IPS-NIHi11 (cell line): ENCODE measurements around the gene SUSD4.

Experiments used
- DNase-seq: peaks from one replicate; pipeline ENCODE4 v3.0.0; 2012; ENCODE audit warnings: mixed read lengths, low spot score

Gene SUSD4

DNA sequence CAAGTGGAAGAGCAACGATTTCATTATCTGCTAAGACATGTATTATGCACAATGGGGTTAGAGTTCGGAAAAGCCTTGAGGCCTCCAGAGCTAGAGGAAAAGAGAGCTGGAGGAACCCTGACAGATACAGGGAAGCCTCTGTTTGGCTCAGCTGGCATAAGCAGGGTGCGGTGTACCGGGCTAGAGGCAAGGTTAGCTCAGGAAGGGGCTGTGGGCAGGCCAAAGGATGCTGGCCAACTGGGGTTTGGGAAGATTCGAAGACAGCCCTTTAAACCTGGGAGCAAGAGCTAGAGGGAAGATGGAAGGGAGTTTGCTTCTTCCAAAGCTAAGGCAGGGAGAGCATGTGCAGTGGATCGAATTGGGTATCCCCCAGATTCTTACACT lies 113.4 kb downstream of the SUSD4 start:
- no peak for DNase-seq

DNA sequence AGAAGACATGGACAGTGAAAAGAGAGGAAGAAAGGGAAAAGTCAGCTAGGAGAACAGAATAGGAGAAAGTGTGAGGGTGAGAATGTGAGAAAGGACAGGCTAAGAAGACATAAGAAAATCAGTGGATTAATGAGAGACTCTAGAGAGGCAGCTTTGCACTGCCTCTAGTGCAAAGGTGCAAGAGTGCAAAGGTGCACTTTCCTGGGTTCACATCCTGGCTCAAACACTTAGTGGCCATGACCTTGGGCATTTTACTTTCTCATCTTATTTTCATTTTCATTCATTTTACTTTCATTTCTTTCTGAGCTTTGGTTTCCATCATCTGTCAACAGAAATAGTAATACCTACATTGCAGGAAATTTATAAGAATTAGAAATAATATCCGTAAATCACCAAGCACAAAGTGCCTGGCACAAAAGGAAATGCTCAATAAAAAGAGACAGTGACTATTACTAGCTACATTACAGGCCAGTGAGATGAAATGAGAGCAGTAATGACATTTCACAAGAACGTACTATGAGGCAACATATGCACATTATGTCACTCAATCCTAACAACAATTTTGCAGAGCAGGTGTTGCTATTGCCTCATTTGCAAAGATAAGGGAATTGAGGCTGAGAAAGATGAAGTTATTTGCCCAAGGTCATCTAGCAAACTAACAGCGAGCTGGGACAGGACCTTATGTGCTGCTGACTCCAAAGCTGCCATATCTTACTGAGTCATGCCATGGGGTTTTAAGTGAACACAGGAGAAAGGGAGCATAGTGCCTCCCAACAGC lies 113.9 kb downstream of the SUSD4 start:
- no peak for DNase-seq

DNA sequence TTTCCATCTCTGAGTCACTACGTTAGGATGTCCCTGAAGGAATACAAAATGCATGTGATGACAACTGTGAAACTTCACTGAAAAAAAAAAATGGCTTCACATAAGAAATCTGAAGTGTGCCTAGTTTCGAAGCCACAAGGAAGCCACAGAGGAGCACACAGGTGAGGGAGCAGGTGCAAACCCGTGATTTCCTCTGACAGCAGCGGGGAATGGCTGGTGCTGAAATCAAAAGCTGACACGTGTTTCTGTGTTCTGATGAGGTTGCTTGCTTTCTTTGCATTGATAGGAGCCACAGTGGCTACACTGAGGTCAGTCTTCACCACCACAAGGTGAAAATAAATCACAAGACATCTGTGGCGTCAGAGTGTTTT lies 115.2 kb downstream of the SUSD4 start:
- no peak for DNase-seq

DNA sequence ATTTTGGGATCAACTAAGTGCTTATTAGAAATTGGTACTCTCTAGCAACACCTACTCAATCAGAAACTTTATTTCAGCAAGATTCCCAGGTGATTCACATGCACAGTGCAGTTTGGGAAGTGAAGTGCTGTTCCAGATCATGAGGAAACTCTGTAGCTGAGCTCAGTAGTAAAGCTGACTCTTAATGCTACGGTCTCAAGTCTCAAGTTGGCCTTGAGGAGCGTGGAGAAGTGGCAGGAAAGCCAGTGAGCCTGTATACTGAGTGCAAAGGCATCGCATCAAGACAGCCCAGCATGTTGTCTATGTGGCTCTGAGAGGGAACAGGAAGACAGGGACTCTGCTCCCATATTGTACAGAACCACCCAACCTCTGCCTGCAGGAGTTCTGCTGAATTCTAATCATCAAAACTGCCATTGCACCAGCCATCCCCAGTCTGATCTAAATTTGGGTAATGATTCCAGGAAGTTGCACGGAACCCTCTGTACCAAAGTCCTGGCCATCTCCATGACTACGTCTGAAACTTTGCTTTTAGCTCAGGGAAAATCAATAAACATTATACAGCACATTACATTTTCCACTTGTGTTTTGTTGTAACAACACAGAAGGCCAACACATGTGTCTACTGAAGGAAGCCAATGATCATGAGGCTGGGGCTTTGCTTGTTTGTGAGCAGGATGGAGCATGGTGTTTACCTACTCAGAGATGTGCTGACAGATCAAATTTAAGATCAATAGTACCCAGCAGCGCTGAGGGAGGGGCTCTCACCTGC lies 115.8 kb downstream of the SUSD4 start:
- no peak for DNase-seq

DNA sequence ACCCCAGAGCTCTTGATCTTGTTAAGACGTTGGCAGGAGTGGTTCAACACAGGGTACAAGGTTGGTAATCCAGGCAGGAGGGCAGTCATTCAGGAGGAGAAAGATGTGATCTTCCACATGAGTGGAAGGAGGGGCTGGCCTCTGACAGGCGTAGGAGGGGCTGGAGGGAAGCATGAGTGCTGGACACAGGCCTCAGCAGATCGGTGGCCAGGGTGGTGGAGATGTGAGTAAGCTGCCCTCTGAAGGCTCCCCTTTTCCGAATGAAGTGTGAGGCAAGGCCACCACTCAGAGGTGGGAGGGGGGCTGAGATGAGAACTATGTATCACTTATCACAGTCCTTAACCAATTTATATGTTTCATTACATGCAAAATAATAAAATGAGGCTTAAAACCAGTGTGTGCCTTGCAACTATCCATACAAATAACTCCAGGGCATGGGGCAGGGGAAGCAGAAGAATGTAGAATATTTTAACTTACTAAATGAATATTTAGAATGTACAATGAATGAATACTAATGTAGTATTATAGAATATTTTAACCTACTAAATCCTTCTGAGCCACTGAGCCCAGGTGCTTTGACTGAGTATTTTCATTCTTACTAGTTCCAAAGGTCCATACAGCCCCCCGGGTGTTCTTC lies 117.4 kb downstream of the SUSD4 start:
- no peak for DNase-seq

DNA sequence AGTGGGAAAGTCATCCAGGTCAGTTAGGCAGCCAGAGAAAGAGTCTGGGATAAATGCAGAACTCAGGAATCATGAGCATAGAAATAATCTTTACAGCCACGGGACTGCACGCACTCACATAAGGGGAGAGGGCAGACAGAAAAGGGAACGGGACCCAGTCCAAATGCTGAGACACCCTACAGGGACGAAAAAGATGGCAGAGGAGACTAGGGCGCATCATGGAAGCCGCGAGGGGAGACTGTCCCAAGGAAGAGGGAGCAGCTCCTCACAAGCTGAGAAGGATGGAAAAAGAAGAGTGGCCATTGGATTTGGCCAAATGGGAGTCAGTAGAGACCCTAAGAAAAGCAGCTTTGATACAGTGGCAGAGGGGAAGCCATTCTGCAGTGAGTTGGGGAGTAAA lies 118.0 kb downstream of the SUSD4 start:
- DNase-seq, result no peak

DNA sequence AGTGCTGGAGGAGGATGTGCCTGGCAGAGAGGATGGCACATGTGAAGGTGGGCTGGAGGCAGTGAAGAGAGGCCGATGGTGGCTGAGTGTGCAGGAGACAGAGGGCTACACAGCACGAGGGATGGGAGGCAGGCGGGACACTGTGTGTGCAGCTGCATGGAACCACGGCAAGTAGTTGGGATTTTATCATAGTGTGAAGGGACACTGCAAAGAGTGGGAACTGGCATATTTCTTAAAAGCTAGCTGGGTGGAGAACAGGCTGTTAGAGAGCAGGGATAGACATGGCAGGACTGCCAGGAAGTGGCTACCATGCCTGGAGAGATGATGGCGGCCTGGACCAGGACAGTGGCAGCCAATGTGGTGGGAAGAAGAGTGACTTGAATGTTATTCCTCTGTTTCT lies 118.6 kb downstream of the SUSD4 start:
- DNase-seq, result no peak

DNA sequence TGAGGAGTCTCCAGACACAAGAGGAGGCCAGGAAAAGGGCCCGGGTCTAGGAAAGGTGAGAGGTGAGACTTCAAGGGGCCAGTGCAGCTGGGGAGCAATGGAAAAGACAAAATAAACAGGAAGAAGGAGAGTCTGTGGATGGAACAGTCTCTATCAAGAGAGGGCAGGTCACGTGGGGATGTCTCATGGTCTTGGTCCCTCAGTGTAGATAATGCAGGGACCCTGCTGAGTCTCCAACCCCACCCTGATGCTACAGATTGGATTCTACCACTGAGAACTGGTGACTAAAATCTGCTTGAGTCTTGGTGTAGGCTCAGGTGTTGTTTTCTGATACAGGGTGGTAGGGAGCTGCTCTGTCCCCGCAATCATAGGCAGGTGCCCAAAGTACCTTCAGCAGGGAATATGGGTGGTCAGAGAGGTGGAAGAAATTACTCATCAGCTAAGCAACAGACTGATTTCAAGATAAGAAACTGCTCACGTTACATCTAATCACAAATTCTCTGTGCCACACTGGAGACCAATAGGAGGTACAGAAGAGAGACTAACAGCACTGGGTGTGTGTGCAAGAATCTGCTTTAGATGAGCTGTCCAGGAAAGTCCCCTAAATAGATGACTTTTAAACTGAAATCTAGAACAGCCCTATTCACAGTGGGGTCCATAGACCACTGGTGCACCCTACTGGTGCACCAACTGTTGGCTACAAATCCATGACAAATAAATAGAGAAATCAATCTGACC lies 119.4 kb downstream of the SUSD4 start:
- DNase-seq, result no peak

DNA sequence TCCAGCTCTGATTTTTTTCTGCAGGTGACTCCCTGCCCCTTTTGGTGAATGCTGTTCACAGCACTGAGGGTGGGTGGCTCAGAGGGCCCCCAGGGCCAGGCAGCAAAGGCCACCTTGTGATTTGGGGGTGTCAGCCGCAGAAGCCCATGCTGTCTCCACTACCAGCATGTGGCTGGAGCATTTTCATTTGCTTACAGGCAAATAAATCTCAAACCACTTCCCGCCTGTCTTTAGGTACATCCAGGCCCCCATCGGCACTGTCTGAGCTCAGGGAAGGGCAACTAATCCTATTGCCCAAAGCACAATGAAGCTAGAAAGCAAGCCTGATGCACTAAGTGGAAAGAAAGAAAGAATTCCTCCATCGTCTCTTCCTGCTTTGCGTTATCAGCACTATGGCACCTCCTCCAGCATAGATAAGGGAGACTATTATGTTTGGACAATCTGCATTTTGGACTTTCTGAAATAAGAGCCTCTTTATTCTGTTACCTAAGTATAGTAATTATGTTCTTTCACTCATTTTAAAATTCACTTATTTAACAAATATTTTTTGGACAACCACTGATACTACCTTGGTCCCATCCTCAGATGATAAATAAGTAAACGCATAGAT lies 120.4 kb downstream of the SUSD4 start:
- no peak for DNase-seq

DNA sequence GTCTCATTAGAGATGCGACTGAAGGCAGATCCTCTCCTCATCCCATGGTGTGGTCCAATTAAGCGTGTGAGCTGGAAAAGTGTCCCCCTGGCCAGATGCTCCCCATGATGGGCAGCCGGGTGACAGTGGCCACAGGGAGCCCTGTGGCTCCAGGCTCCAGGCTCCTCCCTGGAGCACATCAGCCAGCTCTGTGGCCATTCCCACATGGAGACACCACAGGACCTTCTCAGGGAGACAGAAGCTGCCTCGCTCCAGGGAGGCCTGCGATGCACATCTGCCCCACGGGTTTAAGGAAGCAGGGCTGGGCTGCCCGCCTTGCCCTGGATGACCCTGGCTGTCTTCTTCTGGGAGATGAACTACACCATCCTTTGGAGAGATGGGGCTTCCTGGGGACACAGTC lies 121.0 kb downstream of the SUSD4 start:
- DNase-seq, result no peak

DNA sequence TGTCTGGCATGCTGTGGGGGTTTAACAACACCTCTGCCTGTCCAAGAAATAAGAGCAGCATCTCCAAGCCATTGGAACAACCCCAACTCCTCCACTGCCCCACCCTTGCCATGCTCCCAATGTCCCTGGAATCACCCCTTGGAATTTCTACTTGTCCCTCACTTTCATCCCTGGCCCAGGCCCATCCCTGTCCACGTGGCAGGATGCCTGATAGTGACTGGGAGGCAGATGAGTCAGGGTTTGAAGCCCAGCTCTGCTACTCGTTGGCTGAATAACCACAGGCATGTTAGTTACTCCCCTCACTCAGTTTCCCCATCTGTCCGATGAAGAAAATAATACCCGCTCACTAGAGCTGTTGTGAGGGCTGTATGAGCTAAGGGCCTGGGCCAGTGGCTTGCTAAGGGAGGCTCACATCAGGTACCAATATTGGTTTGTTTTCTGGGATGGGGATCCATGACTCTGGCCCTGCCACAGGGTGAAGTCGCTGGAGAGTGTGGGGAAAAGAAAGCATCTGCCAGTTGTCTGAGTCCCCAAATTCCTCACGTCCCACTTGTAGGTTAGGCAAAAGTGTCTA lies 121.5 kb downstream of the SUSD4 start:
- DNase-seq, result no peak

DNA sequence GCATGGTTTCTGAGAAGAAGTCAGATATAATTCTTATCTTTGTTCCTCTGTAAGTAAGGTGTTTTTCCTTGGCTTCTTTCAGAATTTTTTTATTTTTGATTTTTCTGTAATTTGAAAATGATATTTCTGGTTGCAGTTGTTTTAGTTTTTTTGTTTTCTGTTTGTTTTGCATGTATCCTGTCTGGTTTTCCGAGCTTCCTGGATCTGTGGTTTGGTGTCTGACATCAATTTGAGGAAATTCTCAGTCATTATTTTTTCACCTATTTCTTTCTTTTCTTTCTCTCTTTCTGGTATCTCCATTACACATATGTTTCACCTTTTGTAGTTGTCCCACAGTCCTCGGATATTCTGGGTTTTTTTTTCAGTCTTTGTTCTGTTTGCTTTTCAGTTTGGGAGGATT lies 123.9 kb downstream of the SUSD4 start:
- DNase-seq, result no peak

DNA sequence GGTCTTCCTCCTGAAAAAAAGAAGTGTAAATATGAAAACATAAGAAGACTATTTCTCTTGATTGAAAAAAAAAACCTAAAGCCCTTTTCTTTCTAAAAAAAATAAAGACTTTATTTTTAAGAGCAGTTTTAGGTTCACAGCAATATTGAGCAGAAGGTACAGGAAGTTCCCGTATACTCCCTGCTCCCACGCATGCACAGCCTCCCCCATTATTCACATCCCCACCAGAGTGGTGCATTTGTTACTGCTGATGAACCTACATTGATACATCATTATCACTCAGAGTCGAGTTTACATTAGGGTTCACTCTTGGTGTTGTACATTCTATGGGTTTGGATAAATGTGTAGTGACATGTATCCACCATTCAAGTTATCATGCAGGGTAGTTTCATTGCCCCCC lies 128.9 kb downstream of the SUSD4 start:
- DNase-seq, result no peak

DNA sequence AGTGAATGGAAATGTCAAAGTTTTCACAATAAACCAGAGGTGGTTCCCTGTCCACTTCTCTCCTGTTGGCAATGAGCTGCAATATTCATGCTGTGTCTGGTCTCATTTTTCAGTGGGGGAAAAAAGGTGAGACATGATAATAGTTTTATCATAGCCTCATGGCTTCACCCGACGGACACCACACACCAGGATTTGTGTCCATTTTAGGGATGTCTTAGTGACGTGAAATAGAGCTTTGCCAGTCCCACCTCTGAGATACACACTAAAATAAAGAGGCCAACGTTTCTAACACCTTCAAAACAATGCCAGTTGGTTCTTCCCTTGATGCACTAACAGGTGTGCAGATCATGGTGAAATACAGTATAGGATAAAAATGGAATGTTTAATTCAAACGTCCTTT lies 129.4 kb downstream of the SUSD4 start:
- no peak for DNase-seq

DNA sequence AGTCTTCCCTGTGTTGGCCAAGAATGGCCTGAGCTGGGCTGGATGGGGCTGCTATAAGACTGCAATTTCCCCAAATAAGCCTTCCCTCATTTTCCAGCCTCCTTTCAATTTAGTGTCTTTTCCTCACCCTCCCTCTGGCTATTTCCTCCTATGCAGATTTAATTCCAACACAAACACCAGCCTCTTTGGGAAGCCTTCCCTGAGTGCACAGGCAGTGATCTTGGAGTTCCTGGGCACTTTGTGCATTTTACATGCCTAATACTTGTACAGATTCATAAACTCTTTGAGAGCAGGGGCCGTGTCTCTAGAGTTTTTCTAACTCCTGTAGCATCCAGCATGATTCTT lies 129.8 kb downstream of the SUSD4 start:
- DNase-seq, result no peak

DNA sequence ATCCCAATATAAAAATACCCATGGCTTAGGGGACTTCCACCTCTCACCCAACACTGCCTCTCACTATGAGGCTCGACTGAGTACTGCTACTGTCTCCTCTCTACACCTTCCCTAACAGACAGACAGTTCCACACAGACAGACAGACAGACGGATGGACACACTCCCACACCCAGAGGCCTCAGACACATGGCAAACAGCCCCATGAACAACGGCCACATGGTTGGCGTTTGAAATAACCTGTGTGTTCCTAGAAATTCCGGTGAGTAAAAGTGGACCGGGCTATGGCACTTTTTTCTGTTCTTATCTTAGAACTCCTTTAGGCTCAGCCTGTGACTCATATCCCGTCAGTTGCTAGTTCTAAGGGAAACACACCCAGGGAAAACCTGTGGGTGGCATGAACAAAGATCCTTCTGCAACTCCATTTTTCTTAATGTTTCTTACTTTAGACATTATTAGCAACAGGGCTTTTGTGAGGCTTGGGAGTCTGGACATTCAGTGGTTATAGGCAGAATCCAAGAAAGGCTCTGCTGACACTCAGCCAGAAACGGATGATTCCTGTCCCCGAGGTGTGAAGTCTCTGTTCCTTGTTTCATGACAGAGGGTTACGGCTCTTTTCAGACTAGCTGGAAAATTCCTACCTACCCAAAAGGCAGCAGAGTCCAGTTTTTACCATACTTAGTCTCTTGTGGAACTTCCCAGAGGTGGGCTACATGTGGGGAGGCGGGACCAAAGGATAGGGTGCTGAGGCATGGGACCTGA lies 130.4 kb downstream of the SUSD4 start:
- no peak for DNase-seq

DNA sequence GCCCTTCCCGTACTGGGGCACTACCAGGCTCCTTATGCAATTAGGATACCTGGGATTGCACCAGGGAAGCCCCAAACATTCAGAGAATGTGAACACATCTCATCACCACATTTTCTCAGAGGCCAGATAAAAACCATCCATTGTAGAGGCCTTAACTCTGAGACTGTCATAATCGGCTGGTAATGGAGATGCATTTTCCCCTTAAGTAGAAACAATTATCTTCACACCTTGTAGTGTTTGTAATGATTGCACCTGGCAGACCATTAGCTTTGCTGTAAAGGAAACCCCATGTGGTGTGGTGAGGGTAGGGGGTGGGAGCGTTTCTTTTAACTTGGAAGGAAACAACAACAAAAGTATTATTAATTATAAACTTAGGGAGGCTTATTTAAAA lies 131.0 kb downstream of the SUSD4 start:
- no peak for DNase-seq

DNA sequence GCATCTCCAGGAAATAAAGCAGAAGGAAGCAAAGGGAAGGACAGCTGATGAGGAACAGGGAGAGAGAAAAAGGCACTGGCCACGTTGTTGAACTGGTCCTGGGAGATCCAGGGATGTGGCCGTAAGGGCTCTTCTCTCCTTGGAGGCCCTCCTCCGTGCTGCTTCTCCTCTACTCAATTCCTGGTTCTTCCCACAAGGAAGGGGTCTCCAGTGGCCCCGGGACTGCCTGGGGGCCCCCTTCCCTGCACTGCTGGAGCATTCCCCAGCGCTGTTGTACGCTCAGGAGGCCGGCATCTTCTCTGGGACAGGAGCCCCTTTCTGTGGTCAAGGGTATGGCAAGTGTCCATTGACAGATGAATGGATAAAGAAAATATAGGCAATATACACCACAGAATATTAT lies 132.4 kb downstream of the SUSD4 start:
- DNase-seq, result no peak

DNA sequence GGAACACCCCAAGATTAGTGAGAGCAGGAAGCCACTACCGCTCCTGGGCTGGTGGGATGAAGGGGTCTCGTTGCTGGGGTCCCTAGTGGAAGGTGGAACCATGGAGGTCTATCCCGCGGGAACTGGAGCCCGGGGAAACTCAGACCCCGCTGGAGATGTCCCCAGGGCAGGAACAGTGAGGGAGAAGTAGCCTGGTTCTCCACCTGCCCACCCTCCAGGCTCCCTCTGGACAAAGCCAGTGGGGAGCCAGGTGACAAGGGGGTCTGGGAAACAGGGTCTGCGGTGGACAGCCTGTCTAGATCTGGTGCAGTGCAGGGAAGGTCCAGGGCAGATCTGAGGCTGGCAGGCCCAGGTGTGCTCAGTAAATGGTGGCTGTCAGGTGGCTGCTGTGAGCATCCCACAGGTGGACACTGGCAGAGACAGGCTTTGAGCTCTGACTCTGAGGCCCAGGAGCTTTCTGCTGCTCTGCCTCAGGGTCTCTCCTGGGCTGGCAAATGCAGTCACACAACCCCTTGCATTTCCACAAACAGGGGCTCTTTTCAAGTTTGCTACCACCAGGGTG lies 132.9 kb downstream of the SUSD4 start:
- DNase-seq, result no peak

DNA sequence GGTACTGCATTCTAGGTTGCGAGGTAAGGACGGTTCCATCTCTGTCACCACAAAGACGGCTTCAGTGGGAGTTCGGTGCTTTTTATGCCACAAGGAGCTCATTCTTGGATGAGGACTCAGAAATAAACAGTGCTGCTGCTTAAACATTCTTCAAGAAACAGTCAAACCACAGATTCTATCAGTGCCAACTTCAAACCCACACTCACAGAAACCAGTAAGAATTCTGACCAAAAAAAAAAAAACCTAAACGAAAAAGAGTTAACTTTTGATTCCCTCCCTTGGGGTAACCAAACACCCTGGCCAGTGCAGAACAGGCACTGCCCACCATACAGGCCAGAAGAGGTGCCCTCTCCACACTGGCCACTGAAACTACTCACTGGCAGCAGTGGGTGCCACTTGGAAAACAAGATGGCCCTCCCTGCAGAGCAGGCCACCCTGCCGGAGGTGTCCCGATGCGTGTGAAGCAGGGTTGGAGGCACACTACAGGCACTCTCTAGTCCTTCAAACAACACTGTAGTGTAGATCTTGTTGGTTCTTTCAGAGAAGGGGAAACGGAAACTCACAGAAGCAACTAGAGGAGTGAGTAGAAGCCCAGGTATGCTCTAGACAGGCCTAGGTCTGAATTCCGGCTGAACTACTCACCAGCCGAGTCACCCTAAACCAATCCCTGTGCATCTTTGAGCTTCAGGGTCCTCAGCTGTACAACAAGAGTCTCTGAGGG lies 133.7 kb downstream of the SUSD4 start:
- DNase-seq, result no peak
